Measurements from ENCODE around the gene FLRT2.

GRCh38 chr14:85483037-85483436, 46.9 kb upstream of the FLRT2 start:
- TF ChIP-seq POLR2A (IDR thresholded peaks at IDR 0.05) (no peak), CTCF (IDR thresholded peaks at IDR 0.05) (no peak)
